Heart right ventricle (tissue), 16 donors: ENCODE measurements around the gene SLC25A13. TPM values are rescaled to one million over a fixed set of nuclear protein-coding genes. Genes with fewer than 3 reads are reported as not detected.

Source experiments
- ATAC-seq, 8 donors: fragments of 200-7000 bp; cut with Tn5 transposase; one replicate each; pipeline ENCODE4 v1.9.1; 2020; ENCODE audit warnings: mild to moderate bottlenecking in 8 of 8, moderate library complexity in 8 of 8, moderate number of reproducible peaks in 1 of 8
- DNase-seq, 2 donors: peaks; one replicate each; pipeline ENCODE4 v3.0.0-alpha.2; 2020
- H3K27ac ChIP-seq, 10 donors: fragments of 200-600 bp; sonication (generic) in 2 of 10; one replicate each; pipeline versions ENCODE4 v1.5.0 to v1.8.0; 2020 to 2022; ENCODE audit warnings: mild to moderate bottlenecking in 3 of 10
- H3K27me3 ChIP-seq, 7 donors: fragments of 200-600 bp; one replicate each; pipeline ENCODE4 v1.8.0; 2021 to 2022; ENCODE audit warnings: mild to moderate bottlenecking in 2 of 7
- H3K36me3 ChIP-seq, 9 donors: fragments of 200-600 bp; sonication (generic) in 1 of 9; one replicate each; pipeline versions ENCODE4 v1.5.0 to v1.8.0; 2020 to 2022; ENCODE audit warnings: mild to moderate bottlenecking in 2 of 9
- H3K4me1 ChIP-seq, 9 donors: fragments of 200-600 bp; sonication (generic) in 1 of 9; one replicate each; pipeline versions ENCODE4 v1.5.0 to v1.8.0; 2020 to 2022; ENCODE audit warnings: mild to moderate bottlenecking in 4 of 9
- H3K4me3 ChIP-seq, 10 donors: fragments of 200-600 bp; sonication (generic) in 2 of 10; one replicate each; pipeline versions ENCODE4 v1.5.0 to v1.8.0; 2020 to 2022; ENCODE audit warnings: mild to moderate bottlenecking in 7 of 10, moderate library complexity in 2 of 10
- H3K9me3 ChIP-seq, 11 donors: fragments of 200-600 bp in 10 of 11; sonication (generic) in 2 of 11; one replicate each; pipeline versions ENCODE4 v1.5.0 to v1.8.0; 2013 to 2022; ENCODE audit warnings: mild to moderate bottlenecking in 2 of 11, control low read depth in 1 of 11, moderate library complexity in 1 of 11
- CTCF ChIP-seq, 9 donors: fragments of 200-600 bp; sonication (generic) in 2 of 9; IDR thresholded peaks; one replicate each; pipeline versions ENCODE4 v1.5.0 to v1.8.0; 2021 to 2022; ENCODE audit warnings: antibody characterized with exemption in 9 of 9, mild to moderate bottlenecking in 5 of 9, moderate library complexity in 1 of 9
- WGBS, 2 donors: extraction: QIAGEN DNeasy Blood & Tissue Kit; methylation state at CpG; one replicate each; pipeline ENCODE4 v1.1.7; 2013; ENCODE audit warnings: inconsistent platforms in 1 of 2; 5-methylcytosine and 5-hydroxymethylcytosine counted together
- intact Hi-C, 10 donors: fragments of 100-400 bp; cut with DNase I; formaldehyde crosslinking; loops; one replicate each; pipeline versions ENCODE4 v1.11.1 to v1.14.2; 2022
- polyA plus RNA-seq, 2 donors: library from polyadenylated mRNA; stranded (reverse); fragments of 200-250 nt; gene quantifications; one replicate each; pipeline ENCODE4 v1.2.3, GENCODE V29; 2013
- total RNA-seq, 10 donors: library from RNA; stranded (reverse); fragmentation: NEBNext Ultra II Directional in 3 of 10; extraction: Animal tissue kit (Norgen Biotek cat#: 25700) in 3 of 10; gene quantifications; one replicate each; pipeline versions ENCODE4 v1.2.1 to v1.2.4, GENCODE V29; 2021 to 2023
- donor health status: Arrhythmogenic right ventricular cardiomyopathy.
- donor health status: ischemic (EF 13 %, LVEDD 7.1; RV severe dilation, severe dysfunction).
- donor health status: healthy with polysubstance abuse.
- donor health status: DM: no; HTN: yes; CAD: no.
- donor health status: DM: no; HTN: no; CAD: no.
- donor health status: ischemic (EF 25% LVEDD 6.9; RV normal size, moderate dysfunction).
- donor health status: ischemic (EF 25% LVEDD 5.7; RV mildly dilated, moderate dysfunction).
- donor health status: healthy.
- donor health status: DM: yes; HTN: yes; CAD: no.
- donor health status: Ischemic cardiomyopathy.
- donor health status: ischemic (EF 35%, LVEDD 5.7; RV mildly dilated, moderate dysfunction).
- donor health status: nonischemic (EF 11% LVEDD 7.7; RV severe dilation, severe dysfunction).
- donor health status: DM: yes; HTN: yes; CAD: no.
- donor health status: PGD.
- donor health status: ischemic (EF 29% LVEDD 5.4; RV normal size, mild dysfunction).
- donor health status: nonischemic (EF 23%, LVEDD 6.1; RV moderate dilation, normal function).

The SLC25A13 gene
- total and polyA plus RNA-seq, 12 donors: 5.2 to 15.3 (median 8.7) TPM

GRCh38 chr7:96235281-96235680 lies 86.6 kb downstream of the SLC25A13 start:
- DNase-seq (no peak), ATAC-seq (no peak)
- H3K27me3 ChIP-seq: no peaks in the 10 kb centered on the region
- intact Hi-C loops: loop anchor here in 2 of 10 donors (5.0 kb wide), 1 partner anchor 77 kb away; no protein-coding TSS in a partner anchor
- H3K27ac ChIP-seq: peak overlapping the region in 8 of 10 donors; percentile 16 to 77 (median 44)
- no peak for TF ChIP-seq CTCF (IDR thresholded peaks at IDR 0.05)
- 69 to 80% methylated on average over 2 of the region's 2 CpGs for WGBS, 2 donors
- no peaks in the 10 kb centered on the region for H3K9me3 ChIP-seq
- H3K4me3 ChIP-seq: no peak overlapping the region
- peaks cover 0 to 51% (median 36%) of the 10 kb centered on the region in 9 donors for H3K4me1 ChIP-seq
- peaks cover 0 to 25% (median 0%) of the 10 kb centered on the region in 9 donors for H3K36me3 ChIP-seq

- Histone ChIP-seq H3K4me3 (no peak overlapping the region), H3K4me1 (peaks cover 0 to 49% (median 36%) of the 10 kb centered on the region in 9 donors), H3K27me3 (no peaks in the 10 kb centered on the region), H3K36me3 (peaks cover 0 to 42% (median 0%) of the 10 kb centered on the region in 9 donors), H3K27ac (no peak overlapping the region), H3K9me3 (no peaks in the 10 kb centered on the region)
- WGBS, 2 donors: 91 to 92% methylated on average over 5 of the region's 5 CpGs
- DNase-seq (no peak), ATAC-seq (no peak)
- intact Hi-C loops: loop anchor here in 1 of 10 donors (5.0 kb wide), 1 partner anchor 89 kb away; the partner anchor contains the start of gene SLC25A13
- no peak for TF ChIP-seq CTCF (IDR thresholded peaks at IDR 0.05)
These were observed 88.3 kb downstream of the SLC25A13 start for GRCh38 chr7:96233528-96234154.

GRCh38 chr7:96233084-96233483 lies 88.8 kb downstream of the SLC25A13 start:
- no peak for DNase-seq
- H3K4me1 ChIP-seq: peaks cover 0 to 43% (median 30%) of the 10 kb centered on the region in 9 donors
- H3K36me3 ChIP-seq: peaks cover 0 to 47% (median 0%) of the 10 kb centered on the region in 9 donors
- intact Hi-C loops: loop anchor here in 1 of 10 donors (5.0 kb wide), 1 partner anchor 89 kb away; the partner anchor contains the start of gene SLC25A13
- no peak for ATAC-seq
- WGBS, 2 donors: 96% methylated on average over 3 of the region's 3 CpGs
- no peaks in the 10 kb centered on the region for H3K9me3 ChIP-seq
- TF ChIP-seq CTCF (IDR thresholded peaks at IDR 0.05): no peak
- H3K27me3 ChIP-seq: no peaks in the 10 kb centered on the region
- no peak overlapping the region for H3K4me3 ChIP-seq
- H3K27ac ChIP-seq: no peak overlapping the region

GRCh38 chr7:96228760-96229159 lies 93.1 kb downstream of the SLC25A13 start:
- Histone ChIP-seq H3K4me3 (no peak overlapping the region), H3K36me3 (peaks cover 0 to 41% (median 0%) of the 10 kb centered on the region in 9 donors), H3K27ac (no peak overlapping the region), H3K4me1 (peaks cover 0 to 4% (median 0%) of the 10 kb centered on the region in 9 donors), H3K9me3 (no peaks in the 10 kb centered on the region), H3K27me3 (no peaks in the 10 kb centered on the region)
- WGBS, 2 donors: 98 to 99% methylated on average over 21 to 22 of the region's 22 CpGs
- ATAC-seq (no peak), DNase-seq (no peak)
- TF ChIP-seq CTCF (IDR thresholded peaks at IDR 0.05): no peak
- intact Hi-C loops: loop anchor here in 2 of 10 donors (5.0 to 10.0 kb wide), 2 partner anchors 86 to 1056 kb away; no protein-coding TSS in a partner anchor
